GM19023 (cell line): ENCODE data around the gene B3GALT4.

Experiments used
- ATAC-seq: cut with Tn5 transposase; IDR thresholded peaks from one replicate; pipeline ENCODE4 v1.9.1; 2021; ENCODE audit warnings: mild to moderate bottlenecking, moderate library complexity; ENCODE audit not compliant: unreplicated experiment

The B3GALT4 gene

DNA sequence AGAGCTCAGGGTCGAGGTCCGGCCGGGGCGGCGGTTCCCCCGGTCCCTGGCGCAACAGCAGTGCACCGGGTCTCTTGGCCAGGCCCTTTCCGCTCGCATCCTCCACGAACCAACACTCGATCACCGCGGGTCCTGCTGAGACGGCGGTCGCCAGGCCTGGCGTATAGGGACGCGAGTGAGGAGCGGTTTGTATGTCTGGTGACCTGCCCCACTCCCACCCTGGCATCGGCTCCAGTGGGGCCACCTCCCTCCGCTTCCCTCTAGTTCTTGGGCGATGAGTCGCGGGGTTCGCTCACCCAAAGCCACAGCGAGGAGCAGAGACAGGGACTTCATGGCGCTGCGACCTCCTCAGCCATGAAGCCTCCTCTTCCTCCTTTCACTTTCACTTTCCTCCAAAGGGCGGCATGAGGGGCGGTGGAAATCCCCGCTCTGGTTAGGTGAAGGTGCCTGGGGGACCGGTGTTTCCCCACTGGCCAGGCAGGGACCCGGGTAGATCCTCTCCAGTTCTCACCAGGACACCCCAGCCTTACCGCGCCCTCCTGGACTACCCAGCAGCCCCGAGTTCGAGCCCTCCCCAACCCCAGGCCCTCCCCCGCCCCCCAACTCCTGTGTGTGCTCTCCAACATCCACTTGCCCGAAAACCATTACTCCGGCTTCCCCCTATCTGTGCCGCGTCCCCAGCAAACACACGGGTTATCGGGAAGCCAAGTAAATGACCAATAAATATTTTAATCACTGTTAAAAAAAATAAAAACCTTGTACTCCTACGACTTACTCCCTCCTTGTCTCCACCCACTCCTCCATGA is 37.0 kb downstream of the B3GALT4 start, which contains the start of gene TAPBP:
TSS of gene TAPBP (minus strand) at position 370 of the 806 bp plus-strand sequence. CDS start at position 333, 37 bp downstream.
- no peak for ATAC-seq

DNA sequence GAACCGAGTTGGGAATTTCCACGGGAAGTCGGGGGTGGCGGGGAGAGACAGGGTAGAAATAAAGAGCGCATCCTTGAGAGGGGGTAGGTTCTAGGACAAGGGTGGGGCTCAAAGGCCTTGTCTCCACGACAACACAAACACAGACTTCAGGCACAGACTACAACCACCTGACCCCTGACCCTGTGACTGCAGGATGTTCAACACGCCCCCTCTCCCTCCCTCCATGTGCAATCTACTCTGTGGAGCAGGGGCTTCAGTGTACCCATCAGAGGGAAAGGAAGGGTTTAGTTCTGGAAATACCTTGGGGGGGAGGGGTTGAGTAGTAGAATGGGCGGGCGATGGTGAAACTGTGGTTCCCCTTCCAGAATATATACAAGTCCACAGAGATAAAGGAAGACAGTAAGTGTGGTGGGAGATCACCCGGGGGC is 37.6 kb downstream of the B3GALT4 start:
- no peak for ATAC-seq

DNA sequence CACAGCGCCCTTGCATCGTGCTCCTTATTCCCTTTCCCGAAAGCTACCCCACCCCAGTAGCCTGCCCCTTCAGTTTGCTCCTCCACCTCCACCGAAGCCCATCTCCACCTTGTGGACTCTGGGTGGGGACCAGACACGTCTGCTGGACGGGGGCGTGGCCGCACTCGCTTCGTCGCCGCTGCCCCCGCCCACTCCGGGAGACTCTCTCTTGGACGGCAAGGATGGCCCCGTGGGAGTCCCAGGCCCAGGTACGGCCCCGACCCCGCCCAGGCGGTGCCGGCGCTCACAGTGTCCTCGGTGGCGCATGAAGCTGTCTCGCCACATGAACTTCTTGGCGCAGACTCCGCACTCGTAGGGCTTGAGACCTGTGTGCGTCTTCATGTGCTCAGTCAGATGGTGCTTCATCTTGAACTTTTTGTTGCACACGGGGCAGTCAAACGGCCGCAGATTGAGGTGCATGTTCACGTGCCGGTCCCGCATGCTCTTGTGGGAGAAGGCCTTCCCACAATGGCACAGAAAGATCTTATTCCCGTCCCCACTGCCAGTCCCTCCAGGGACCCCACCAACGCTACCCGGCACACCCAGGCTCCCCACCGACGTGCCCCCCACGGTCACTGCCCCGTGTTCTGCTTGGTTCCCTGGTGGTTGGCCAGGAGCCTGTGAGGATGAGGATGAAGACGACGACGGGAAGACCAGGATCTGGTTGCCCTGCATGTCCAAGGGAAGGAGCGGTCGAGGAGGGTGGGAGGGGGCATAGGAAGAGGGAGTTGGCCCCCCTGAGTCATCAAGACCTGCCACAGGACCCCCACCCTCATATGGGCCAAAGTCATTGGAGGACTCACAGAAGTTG is 38.2 kb downstream of the B3GALT4 start:
- no peak for ATAC-seq

DNA sequence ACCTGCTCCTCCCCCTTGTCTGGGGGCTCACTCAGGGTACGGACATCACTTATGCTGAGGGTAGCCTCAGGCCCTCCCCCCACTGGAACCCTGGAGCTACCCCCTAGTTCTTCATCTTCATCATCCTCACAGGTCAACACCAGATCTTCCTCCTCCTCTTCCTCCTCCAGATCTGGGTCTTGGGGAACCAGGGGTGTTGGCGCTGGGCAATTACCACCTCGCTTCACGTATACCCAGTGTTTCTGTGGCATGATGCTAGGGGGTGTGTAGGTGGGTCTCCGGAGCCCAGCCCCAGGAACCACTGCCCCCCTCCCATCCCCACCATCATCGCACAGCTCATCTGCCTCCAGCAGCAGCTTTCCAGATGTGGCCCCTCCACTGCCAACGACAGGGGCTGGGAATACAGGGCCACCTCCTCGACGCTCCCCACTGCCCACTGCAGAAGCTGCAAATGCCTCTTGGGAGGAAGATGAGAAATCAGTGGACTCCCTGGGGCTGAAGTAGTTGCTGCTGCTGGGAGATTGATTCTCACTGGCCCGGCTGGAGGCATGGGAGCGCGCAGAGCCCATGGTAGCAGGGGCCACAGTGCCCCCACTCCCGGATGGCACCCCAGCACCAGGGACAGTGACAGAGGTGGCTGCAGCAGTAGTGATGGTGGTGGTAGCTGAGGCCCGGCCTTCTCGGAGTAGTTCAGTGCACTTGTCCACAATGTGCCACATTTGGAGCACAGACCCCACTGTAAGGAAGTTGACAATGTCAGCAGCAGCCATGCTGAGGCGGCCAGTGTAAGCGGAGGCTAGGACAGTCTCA is 39.1 kb downstream of the B3GALT4 start:
- ATAC-seq = no peak

DNA sequence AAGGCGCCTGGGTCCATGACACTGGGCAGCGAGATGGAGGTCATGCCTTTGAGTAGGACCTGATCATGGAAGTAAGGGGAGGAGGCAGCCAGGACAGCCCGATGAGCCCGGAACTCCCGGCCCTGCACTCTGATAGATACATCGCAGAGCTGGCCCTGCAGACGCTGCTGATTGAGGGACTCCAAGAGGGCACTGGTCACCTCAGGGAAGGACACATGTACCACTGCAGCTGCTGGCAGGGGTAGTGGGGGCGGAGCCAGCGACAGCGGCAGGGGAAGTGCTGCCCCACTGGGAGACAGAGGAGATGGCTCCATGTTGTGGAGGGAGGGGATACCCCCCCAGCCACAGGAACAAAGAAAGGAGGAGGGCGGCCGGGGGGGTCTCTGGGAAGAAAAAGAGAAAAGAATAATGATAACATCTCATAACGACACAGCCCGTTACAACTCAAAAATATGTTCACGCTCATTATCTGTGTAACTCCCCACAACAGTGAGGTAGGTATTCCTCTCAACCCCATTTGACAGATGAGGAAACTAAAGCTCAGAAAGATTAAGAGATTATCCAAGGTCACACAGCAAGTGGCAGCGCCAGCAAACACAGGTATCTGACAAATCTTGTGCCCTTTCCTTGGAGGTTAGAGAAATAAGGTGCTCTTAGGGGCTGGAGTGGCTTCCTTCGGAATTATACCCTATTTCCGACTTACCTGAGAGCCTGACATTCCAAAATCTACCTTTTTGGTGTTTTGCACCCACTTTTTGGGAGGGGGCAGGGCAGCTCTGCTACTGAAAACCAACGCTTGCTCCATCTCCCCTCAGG is 39.9 kb downstream of the B3GALT4 start:
- no peak for ATAC-seq

DNA sequence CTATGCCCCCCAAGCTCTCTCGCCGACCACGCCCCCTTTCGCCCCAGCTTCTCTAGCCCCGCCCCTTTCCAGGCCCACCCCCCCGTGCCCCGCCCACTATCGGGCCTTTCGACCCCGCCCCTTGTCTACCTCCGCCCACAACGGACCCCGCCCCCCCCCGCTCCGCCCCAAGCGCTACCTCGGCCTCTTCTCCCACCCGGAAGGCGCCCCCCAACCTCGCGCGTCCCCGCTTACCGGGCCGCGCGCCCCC is 40.4 kb downstream of the B3GALT4 start:
- no peak for ATAC-seq

DNA sequence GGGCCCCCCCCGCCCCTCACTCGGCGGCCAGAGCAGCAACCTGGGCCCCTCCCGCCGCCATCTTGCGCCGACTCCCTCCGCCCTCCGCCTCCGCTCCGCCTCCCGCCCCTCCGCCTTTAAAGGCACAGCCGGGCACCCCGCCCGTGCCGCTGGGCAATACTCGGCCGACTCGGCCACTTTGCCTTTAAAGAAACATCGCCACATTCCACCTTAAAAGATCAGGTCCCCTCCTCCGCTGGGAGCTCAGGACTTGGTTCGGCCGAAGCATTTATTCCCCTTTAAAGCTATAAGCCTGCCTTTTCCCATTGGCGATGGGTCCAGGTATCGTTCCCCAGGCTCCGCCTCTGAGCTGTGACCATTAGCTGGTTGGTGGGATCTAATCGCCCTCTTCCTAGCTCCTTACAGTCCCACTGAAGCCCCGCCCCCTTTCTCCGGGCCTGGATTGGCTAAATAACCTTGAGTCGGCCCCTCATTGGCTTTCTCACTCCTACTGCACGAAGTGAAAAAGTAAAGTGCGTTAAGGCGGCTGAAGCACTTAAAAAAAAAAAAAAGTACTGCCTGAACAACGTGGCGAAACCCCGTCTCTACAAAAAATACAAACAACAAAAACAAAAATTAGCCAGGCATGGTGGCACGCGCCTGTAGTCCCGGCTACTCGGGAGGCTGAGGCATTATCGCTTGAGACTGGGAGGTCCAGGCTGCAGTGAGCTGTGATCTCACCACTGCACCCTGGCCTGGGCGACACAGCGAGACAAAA is 40.9 kb downstream of the B3GALT4 start, which contains the start of gene ZBTB22:
TSS of gene ZBTB22 (minus strand) at position 76 of the 757 bp plus-strand sequence. CDS start 828 bp downstream, outside the sequence.
- ATAC-seq = peak; percentile 49

DNA sequence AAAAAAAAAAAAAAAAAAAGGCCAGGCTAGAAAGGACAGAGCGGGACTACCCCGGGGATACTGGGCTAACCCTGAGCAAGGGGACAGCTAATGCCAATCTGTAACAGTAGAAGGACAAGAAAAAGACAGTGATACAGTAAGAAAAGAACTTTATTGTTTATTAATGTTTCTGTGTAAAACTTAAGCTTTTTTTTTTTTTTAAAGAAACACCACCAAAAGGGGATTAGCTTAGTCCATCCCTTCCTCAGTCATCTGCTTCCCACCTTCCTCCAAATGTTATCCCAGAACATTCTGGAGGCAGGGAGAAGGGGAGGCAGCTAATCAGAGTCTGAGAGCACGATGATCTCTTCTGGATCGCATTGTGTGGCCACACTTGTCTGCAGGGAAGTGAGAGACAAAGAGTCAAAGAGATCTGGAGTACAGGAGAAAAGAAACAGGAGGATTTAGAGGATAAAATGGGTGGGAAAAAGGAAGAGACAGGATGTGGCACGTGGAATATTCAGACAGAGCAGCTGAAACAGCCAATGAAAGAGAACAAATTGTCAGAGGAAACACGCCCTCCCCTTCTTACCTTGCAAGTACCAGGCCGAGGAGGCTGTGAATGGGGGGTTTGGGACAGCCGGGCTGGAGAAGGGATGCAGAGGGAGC is 41.6 kb downstream of the B3GALT4 start:
- ATAC-seq = no peak

DNA sequence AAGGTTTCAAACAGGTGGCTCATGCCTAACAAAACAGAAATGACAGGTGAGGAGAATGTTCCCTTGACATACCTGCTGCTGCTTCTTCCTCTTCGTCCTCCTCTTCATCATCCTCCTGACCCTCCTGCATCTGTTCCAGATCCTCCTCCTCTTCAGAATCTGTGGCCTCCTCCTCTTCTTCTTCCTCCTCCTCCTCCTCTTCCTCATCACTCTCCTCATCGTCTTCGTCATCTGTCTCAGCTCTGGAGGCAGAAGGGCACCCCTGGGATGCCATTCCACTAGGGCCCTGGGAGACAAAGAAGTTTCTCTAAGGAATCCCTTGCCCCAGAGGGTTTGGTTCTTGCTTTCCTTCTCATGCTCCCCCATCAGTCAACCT is 43.0 kb downstream of the B3GALT4 start:
- no peak for ATAC-seq

DNA sequence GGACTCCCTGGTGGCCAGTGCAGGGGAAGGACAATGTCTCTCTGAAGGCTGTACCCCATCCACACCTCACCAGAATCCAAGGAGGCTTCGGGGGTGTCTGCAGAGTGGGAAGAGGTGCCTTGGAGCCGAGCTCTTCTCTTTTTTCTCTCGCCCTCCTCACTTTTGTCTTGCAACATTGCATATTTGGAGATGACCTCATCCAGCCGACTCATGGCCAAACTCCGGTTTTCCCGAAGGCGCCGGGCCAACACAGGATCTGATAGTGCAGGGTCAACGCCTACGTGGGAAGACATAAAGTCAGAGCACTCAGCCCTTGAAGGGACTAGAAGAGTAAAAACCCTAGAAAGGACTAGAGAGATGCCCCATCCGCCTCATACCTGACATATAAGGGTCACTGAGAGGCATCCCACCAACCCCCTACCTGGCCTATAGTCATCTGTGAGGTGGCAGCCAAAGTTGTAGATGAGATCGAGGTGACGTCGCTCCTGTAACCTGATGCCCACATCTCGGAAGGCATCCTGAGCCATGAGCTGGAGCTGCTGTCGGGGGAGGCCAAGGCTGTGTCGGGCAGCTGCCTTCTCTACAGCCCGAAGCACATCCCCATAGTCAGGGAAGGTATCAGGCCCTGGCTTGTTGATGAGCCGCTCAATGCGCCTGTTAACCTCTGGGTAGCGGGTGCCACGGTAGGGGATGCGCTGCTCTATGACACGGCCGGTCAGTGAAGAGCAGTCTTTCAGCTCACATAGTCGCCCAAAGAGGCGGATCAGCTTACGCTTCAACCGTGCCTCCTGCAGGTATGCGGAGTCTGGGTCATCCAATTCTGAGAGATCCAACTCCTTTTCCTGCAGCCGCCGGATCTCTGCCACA is 43.6 kb downstream of the B3GALT4 start:
- no peak for ATAC-seq

DNA sequence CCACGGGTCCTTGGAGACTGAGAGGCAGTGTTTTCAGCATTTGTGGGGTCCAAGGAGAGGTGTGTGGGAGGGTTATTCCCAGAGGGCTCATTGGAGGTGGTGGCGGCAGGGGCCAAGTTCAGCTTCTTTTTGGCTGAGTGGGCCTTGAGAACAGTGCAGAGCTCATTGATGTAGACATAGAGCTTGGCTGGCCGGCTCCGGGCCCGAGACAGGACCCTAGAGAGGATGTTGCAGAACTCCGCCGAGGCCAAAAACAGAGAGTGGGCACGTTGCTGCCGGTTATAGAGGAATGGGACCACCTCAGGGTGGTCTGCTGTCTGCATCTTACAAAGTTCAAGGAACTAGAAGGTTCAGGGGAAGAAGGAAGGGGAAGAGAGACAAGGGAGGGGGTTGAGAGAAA is 44.3 kb downstream of the B3GALT4 start:
- no peak for ATAC-seq

DNA sequence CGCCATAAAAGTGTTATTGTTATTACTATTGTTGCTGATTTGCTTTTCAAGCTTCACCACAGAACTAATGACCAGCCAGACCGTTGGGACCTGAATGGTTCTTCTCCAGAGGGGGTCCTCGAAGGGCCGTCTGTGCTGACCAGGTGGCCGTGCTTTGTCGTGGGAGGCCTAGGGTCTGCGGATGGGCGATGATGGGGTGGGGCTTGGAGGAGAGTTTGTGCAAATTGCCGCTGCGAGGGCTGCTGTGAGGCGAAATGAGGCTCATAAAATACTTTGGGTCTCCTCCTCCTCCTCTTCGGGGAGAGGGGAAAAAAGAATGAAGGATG is 46.7 kb downstream of the B3GALT4 start:
- ATAC-seq = peak; percentile 7

DNA sequence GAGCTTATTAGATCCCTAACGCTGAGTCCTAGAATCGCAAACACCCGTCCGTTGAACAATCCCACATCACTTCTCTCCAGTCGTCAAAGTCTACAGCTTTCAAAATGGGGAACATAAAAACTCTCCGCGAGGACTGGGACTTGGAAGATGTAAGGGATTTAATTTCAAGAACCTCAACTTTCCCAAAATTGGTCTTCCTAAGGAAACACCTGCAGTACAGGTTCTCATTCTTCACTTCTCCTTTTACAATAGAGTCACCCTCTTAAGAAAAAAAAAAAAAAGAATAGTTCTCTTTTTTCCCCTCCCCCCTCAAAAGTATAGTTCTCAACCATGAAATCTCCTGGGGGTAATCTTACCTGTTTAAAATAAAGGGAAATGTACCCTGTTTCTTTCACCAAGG is 47.2 kb downstream of the B3GALT4 start:
- ATAC-seq = no peak
